SU-DHL-6 (cell line): ENCODE data around the gene ASTN2.

ENCODE experiments used
- EZH2phosphoT487 ChIP-seq: fragments of 200-600 bp; sonication (generic), shearing (Covaris generic); conservative IDR thresholded peaks from 2 replicates; pipeline ENCODE4 v1.6.1; 2018; ENCODE audit warnings: mild to moderate bottlenecking, antibody characterized with exemption, low read length, moderate library complexity, mixed read lengths
- TF ChIP-seq, protein P1 (sequence below): fragments of 200-600 bp; sonication (generic); IDR thresholded peaks from one replicate; pipeline ENCODE4 v1.5.1; 2017; ENCODE audit warnings: antibody characterized with exemption, mild to moderate bottlenecking, low read length, moderate library complexity; ENCODE audit not compliant: insufficient read depth, poor library complexity, severe bottlenecking

- TF ChIP-seq, protein P1, sequence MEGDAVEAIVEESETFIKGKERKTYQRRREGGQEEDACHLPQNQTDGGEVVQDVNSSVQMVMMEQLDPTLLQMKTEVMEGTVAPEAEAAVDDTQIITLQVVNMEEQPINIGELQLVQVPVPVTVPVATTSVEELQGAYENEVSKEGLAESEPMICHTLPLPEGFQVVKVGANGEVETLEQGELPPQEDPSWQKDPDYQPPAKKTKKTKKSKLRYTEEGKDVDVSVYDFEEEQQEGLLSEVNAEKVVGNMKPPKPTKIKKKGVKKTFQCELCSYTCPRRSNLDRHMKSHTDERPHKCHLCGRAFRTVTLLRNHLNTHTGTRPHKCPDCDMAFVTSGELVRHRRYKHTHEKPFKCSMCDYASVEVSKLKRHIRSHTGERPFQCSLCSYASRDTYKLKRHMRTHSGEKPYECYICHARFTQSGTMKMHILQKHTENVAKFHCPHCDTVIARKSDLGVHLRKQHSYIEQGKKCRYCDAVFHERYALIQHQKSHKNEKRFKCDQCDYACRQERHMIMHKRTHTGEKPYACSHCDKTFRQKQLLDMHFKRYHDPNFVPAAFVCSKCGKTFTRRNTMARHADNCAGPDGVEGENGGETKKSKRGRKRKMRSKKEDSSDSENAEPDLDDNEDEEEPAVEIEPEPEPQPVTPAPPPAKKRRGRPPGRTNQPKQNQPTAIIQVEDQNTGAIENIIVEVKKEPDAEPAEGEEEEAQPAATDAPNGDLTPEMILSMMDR = no peak
- no peak for TF ChIP-seq EZH2phosphoT487
These were observed 1037.6 kb downstream of the ASTN2 start for GRCh38 chr9:116377179-116377798.
